ENCODE results near the gene DNAJC6.
"Not testable (repeated sequence)": the region's sequence is repeated elsewhere in the genome, so short reads cannot be mapped to it uniquely, and the experiment has no call there.

Gene DNAJC6

DNA sequence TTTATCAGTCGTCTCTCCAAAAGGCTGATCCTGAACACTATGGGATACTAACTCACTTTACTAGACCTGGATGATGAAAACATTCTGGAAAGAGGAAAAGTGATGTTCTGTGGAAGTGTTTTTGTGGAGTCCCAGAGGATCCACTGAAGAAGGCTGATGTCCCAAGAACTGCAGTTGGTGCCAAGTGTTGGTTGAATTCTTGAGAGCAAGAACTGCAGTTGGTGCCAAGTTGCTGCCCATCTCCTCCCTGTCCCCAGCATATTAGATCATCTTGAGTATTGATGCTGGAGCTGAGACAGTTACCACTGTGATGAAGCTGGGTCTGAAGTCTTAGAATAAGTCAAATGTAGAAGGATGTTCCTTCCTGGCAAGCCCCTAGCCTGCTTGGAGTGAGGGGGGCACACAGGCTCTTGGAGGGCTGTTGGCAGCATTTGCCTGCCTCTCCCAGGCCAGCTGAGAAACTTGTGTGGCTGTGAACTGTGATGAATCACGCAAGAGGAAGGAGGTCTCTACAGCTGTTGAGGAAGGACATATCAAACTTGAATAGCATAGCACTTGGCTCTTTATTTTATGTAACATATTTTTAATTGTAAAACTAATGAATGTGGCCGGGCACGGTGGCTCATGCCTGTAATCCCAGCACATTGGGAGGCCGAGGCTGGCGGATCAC is 48.1 kb downstream of the DNAJC6 start:
- DNase-seq (ENCODE audit: low spot score): no peak

DNA sequence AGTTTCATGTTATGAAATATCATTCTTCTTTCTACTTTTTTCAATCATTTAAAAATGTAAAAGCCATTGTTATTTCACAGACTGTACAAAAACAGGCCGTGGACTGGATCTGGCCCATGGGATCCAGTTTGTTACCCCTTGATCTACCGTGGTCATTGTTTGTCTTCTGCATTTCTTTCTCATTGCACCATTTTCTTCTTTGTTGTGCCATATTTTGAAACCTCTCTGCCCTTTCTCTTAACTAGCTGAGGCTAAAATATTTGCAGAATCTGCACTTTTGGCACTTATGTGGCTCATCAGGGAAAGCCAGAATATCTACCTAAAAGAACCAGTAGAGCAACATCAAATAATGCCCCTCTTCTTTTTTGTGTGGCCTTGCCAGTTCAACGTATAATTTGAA is 50.5 kb downstream of the DNAJC6 start:
- DNase-seq (ENCODE audit: low spot score): no peak

DNA sequence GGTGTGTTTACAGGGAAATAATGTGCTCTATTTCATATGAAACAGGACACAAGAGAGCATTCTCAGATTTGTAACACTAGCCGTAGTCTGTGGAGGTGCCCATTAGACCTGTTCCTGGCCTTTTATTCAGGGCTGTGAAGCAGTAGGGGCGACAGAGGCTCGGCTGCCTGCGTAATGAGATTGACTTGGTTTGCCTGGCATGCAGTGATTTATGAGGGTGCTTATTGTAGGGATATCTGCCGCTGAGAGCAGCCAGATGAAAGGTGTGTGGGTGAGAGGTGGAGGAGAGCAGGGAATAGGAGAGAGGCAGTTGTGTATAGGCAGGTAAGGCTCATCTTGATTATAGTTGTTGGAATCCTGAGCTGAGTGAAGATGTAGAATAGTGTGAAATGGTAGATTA is 51.3 kb downstream of the DNAJC6 start:
- DNase-seq (ENCODE audit: low spot score): no peak

DNA sequence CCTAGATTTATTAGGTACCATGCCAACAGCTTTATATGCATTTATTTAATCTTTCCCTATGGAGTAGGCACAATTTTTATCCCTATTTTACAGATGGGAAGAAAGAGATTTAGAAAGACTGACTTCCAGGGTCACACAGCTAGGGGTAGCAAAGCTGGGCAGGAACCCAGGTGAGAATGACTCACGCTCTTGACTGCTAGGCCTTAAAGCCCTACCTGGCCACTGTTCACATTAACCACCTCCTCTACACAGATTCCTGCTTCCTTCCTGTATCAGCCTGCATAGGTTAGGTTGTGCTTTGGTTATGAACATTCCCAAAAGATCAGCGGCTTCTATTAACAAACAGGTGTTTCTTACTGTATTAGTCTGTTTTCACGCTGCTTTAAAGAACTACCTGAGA is 53.2 kb downstream of the DNAJC6 start:
- DNase-seq (ENCODE audit: low spot score): no peak

DNA sequence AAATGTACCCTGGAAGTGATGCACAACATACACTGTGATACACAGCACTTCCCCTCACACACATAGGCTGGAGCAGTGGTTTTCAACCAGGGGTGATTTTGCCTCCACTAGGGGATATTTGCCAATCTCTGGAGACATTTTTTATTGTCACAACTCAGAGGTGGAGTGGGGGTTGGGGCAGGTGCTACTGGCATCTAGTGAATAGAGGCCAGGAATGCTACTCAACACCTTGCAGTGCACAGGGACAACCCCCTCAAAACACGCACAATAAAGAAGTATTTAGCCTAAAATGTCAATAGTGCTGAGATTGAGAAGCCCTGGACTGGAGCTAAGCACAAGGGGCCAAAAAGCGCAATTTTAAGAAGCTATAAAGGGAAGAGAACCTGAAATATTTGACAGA is 54.1 kb downstream of the DNAJC6 start:
- DNase-seq (ENCODE audit: low spot score): no peak

DNA sequence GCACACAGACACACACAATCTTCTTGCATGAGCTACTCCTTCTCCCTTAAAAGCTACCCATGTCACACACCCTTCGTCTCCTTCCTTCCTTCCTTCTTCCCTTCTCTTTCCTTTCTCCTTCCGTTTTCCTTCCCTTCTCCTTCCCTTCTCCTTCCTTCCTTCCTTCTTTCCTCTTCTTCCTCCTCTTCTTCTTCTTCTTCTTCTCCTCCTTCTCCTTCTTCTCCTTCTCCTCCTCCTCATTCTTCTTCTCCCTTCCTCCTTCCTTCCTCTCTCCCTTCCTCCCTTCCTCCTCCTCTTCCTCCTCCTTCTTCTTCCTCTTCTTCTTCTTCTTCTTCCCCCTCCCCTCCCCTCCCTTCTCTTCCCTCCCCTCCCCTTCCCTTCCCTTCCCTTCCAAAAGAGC is 59.1 kb downstream of the DNAJC6 start:
- no peak for DNase-seq (ENCODE audit: low spot score)

DNA sequence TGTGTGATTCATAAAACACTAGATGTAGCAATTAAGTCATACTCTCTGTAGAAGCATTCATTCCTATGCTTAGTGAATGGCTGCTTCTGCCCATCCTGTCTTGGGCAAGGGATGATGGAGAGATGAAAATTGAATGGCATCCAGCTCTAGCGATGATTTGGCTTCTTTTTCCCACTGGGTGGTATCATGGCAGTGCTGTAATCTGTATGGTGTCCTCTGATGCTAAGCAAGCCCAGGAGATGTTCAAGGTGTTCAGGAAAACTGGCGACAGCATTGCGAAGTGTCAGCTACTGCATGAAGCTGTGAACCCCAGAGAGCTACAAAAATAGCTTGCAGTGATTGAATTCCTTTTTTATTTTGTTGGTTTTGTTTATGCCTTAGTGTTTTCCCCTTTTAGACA is 62.2 kb downstream of the DNAJC6 start:
- DNase-seq (ENCODE audit: low spot score): no peak

DNA sequence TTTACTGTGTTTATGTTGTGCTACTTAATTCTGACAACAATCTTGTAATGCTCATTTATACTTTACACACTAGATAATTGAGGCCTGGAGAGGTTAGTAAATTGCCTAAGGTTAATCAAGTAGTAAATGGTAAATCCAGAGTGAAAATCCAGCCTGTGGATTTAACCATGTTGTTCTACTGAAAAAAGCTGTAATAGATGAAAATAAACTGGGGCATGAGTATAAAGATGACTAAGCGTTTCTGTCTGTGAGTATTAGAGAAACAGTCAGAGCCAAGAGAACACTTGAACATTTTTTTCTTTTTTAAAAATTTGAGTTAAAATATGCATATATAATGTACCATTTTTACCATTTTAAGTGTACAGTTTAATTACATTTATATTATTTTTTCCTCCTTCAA is 63.2 kb downstream of the DNAJC6 start:
- DNase-seq (ENCODE audit: low spot score): no peak

DNA sequence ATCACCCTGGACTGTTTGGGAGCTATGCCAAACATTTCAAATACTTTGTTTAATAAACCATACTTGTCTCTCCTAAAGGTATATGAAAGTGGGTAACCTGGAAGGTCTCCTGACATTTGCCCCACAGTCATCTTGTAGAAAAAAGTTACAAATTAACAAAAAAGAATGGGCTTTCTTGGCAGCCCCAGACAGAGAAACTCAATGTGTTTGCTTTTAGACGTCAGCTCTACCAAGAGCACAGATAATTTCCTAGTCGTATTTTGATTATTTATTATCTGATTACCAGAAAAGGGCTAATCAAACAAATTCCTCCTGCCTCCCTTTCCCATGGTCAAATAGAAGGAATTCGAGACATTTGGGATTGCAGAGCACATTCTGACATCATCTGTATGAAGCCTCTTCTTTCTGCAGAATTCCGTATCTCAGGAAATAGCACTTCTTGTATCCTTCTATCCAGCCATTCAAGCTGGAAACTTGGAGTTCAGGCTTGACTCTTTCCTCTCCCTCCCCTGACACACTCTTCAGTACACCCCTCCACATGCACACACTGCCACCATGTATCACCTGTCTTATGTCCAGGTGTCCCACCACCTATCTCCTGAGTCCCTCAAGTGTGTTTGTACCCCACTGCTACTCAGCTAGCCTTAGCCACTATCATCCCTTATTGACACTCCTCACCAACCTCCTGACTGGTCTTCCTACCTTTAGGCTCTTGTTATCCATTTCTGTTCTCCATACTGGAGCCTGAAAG is 68.3 kb downstream of the DNAJC6 start:
- DNase-seq (ENCODE audit: low spot score): no peak

DNA sequence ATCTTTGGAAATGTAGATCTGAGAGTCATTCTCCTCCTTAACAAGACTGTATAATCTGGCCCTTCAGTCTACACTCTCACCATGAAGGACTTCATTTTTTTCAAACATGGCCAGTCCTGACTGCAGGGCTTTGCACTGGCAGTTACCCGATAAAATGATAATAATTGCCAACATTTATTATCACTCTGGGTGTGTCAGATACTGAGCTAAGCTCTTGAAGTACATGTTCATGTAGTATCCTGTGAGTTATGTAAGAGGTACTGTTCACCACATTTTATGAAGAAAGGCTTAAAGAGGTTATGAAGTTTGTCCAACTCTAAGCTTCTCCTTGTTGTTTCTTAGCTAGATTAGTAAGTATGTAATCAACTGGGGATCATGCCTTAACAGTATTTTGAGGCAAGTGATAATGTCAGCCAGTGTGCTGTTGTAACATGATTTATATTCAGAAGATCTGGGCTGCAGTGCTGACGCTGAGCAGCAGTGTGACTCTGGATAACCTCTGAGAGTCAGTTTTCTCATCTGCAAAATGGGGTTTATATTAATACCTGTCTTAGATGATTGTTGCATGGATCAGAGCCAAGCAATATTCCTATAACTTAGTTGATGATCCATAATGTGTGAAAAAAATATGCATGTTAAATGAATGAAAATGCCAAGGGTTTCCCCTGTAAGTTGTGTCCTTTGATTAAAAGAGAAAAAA is 69.1 kb downstream of the DNAJC6 start:
- DNase-seq (ENCODE audit: low spot score): no peak

DNA sequence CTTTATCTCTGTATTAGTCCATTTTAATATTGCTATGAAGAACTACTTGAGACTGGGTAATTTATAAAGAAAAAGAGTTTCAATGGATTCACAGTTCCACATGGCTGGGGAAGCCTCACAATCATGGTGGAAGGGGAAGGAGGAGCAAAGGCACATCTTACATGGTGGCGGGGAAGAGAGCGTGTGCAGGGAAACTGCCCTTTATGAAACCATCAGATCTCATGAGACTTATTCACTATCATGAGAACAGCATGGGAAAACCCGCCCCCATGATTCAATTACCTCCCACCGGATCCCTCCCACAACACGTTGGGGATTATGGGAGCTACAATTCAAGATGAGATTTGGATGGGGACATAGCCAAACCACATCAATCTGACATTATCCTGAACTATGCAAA is 75.1 kb downstream of the DNAJC6 start:
- DNase-seq (ENCODE audit: low spot score): not testable (repeated sequence)

DNA sequence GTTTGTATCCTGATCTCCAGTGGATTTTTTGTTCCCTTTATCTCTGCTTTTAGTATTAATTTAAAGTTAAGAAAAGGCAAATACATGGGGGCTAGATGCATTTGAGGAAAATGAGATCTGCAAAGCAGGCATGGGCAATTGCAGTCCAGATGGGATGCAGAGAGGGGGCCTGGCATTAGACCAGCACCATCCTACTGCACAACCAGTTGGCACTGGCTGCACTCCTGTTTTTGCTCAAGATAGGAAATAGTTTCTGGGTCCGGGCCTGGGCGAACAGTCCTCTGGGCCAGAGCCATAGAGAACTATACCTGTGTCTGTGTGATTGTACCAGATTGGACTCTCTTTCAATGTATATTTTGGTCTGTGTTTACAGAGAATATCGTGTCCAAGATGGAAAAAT is 77.1 kb downstream of the DNAJC6 start:
- DNase-seq (ENCODE audit: low spot score): no peak

DNA sequence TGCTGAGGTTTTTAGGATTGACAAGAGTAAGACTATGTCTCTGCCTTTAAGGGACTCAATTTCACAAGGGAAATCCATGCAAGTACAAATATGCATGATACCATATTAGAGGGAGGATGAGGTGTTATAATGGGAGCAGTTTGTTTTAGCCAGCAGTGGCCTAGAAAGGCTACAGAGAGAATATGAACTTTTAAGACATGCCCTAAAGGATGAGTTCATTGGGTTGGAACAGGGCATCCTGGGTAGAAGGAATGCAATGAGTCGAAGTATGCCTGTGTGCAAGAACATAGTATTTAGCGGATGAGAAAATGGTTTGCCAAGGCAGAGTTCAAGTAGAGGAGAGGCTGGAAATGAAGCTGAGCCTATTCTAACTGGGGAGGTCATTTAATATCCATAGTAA is 78.5 kb downstream of the DNAJC6 start:
- no peak for DNase-seq (ENCODE audit: low spot score)

DNA sequence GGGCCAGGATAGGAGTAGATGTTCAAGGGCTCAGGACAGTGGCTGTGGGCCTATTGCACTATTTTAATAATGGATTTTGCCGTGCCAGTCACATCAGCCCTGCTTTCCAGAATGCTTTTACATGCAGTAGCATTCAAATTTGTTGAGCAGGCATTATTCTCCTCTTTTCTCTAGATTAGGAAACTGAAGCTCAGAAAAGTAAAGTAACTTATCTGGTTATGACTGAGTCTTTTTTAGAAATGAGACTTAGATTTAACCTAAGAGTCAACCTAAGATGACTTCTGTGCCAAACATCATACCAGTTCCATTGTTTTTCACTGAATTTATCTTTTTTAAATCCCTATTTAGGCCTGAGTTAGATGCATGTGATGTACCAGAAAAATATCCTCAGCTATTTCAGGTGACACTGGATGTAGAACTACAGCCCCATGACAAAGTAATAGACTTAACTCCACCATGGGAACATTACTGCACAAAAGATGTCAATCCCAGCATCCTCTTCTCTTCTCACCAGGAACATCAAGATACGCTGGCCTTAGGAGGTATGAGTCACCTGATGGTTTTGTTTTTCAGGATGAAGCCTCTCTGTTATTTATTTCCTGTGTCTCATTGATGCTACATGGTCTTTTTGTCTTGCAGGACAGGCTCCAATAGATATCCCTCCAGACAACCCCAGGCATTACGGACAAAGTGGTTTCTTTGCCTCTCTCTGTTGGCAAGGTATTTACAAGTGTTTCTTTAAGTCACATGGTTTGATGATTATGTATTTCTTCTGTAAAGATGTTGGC is 79.8 kb downstream of the DNAJC6 start:
- no peak for DNase-seq (ENCODE audit: low spot score)

DNA sequence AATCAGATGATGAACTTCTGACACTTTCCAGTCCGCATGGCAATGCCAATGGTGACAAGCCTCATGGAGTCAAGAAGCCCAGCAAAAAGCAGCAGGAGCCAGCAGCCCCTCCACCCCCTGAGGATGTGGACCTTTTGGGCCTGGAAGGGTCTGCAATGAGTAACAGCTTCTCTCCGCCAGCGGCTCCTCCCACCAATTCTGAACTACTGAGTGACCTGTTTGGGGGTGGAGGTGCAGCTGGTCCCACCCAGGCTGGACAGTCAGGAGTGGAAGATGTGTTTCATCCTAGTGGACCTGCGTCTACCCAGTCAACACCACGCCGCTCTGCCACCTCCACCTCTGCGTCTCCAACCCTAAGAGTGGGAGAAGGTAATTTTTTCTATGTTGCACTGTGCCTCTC is 83.2 kb downstream of the DNAJC6 start:
- DNase-seq (ENCODE audit: low spot score): no peak

DNA sequence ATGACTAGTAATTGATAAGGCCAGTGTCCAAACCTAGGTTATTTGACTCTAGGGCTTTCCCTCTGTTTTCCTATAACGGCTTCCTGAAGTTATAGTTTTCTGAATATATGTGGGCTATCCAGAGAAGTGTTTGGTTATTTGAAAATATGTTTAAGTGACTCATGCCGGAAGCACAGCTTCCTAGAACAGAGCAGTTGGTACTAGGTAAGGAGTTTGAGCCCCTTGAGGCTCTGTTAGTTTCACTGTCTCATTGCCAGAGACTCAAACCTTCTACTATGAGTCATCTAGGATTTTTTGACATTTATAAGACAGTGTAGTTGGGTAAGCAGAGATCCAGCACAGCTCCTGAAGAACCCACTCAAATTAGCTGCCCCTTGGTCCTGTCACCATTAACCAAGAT is 84.0 kb downstream of the DNAJC6 start:
- DNase-seq (ENCODE audit: low spot score): no peak

DNA sequence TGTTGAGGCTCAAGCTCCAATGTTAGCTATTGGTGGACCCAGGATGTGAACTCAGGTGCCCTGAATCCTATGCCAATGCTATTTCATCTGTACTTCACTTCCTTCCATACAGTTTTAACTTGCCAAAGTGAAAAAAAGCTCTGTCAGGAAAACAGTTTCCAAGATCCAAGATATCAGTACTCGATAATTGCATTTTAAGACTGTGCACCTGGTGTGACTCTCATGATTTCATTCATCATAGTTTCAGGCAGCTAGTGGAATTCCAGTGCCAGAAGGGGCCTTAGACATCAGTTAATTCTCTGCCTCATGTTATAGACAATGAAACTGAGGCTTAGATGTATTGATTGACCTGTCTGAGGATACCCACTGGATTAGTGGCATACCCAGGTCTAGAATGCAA is 84.6 kb downstream of the DNAJC6 start:
- no peak for DNase-seq (ENCODE audit: low spot score)

DNA sequence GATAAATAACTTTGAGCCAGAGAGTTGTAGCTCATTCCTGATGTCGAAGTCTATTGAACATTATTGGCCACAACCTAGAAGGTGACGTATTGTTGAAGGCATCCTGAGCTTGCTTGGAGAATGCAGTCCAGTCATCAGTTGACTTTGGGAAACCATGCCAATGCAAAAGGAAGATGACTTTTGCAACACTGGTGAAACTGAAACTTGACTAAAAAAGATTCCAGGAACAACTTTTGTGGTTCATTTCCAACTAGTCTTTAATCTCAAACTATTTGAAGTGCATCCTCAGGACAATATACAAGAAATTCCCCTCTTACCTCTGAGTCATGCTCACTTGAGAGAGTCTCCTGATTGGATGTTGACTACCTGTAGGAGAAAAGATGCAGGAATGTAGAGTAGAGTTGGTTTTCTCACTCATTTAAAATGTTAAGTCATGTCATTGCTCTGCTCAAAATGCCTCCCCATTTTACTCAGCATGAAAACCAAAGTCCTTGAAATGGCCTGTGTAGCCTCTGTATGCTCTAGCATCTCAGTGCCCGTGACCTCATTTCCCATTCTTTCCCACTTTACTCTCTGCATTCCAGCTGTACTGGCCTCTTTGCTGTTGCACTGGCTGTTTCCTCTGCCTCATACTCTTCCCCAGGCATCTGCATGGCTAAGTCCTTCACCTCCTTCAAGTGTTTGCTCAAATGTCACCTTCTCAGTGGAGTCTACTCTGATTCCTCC is 86.7 kb downstream of the DNAJC6 start:
- DNase-seq (ENCODE audit: low spot score): no peak

DNA sequence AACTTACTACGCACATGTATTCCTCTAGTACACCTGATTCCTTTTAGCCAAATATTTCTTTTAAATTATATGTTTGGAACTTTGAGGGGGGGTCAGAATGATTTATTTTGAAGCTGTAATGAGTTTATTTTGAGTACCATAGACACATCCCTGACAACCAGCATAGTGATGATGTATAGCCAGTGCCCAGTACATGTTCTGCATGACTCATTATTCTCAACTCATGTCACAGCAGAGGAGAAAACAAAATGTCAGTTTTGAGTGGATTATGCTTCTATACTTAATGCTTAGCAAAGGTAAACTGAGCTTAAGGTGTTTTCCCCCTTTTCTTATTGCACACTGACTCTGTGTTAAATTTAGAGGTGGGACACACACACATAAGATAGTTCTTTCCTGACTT is 88.7 kb downstream of the DNAJC6 start:
- no peak for DNase-seq (ENCODE audit: low spot score)

DNA sequence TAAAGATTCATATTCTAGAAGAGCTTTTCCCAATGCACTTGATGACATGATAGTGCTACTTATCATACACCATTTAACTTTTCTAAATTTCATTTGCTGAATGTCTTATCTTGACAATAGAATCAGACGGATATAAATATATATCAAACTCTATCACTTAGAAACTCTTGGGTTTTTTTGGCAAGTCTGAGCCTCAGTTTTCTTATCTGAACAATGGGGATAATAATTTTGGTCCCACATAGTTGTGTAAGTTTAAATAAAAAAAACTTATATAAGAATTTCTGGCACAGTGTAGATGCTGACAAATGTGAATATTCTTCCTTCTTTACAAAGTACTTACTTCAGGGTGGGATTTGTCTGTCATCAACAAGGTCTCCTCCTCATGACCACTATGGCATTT is 89.7 kb downstream of the DNAJC6 start:
- no peak for DNase-seq (ENCODE audit: low spot score)

DNA sequence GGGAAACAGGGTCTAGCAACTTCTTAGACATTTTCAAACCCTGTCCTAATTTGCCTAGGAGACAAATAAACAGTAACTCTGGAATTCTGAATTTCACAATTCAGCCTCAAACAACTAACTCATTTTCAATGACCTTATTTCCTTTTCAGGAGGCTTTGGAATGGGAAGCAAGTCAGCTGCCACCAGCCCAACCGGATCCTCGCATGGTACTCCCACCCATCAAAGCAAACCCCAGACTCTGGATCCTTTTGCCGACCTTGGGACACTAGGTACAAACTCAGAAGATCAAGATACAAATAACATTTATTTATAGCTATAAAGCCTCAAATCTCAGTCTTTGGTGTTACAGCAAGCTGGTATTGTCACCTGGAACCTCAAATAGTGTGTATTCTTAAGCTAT is 92.3 kb downstream of the DNAJC6 start:
- no peak for DNase-seq (ENCODE audit: low spot score)

DNA sequence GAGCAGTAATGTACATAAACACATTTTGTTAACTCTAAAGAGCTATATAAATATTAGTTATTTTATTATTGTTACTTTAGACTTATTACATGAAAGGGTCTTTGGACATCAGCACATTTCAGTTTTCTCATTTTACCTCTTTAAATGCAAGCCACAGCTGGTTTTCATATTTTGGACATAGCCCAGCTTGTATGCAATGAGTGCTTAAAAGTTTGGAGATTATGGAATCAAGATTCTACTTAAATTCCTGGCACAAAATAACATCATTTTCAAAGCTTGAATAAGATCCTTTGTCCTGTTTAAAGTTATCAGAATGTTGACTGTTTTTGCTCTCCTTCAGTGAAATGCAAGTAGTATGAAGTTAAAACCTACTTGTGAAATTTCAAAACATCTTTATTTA is 95.6 kb downstream of the DNAJC6 start:
- DNase-seq (ENCODE audit: low spot score): no peak
